ENCODE measurements around the gene SH3RF2. TPM values are rescaled to one million over a fixed set of nuclear protein-coding genes. Genes with fewer than 3 reads are reported as not detected.

The SH3RF2 gene
- total RNA-seq, 1 donor from 2014 or later: 231 TPM

DNA sequence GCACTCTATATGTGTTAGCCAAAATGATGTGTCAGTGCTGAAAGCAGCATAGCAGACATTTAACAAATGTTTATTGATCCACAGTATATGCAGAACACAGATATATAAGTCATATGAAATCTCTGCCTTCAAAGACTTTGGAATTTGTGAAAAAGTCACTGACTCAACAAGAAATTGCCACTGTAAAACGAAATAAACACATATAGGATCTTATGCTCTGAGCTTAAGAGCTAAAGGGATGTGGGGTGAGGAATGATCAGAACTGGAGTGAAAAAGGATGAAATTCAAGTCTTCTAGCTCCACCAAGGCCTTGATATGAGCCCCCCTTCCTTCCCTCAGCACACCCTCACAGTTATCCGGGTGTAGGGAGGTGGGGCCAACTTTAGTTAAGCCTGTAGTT is 119.1 kb downstream of the SH3RF2 start:
- intact Hi-C loops (cut with DNase I): loop anchor here (5.0 to 10.0 kb wide), 2 partner anchors 78 to 1851 kb away; no protein-coding TSS in a partner anchor

DNA sequence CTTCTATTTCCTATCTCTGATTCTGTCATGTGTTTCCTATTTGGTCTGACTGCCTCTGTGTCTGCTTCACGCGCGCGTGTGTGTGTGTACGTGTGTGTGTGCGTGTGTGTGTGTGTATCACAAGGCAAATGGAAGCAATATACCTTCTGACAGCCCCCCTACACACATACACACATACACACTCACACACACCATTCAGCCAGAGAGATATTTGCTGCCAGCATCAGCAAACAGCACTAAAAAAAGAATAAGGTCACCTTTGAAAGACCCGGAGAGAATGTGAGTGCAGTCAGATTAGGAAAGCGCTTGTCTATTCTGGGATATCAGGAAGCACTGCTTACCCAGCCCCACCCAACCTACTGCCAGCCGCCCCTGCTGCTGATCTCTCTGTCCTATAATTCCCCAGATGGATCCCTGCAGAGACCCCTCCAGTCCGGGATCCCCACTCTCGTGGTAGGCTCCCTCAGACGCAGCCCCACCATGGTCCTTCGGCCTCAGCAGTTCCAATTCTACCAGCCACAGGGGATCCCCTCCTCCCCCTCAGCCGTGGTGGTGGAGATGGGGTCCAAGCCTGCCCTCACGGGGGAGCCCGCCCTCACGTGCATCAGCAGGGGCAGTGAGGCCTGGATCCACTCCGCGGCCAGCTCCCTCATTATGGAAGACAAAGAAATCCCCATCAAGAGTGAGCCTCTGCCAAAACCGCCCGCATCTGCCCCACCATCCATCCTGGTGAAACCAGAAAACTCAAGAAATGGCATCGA is 123.3 kb downstream of the SH3RF2 start:
- no peak for DNase-seq (ENCODE audit: low spot score)
- intact Hi-C loops (cut with DNase I): loop anchor here (1.0 to 10.0 kb wide), 4 partner anchors 12 to 1855 kb away; no protein-coding TSS in a partner anchor

More for the DNA sequence above, 119.1 kb downstream of the SH3RF2 start:
- DNase-seq (ENCODE audit: low spot score): no peak

DNA sequence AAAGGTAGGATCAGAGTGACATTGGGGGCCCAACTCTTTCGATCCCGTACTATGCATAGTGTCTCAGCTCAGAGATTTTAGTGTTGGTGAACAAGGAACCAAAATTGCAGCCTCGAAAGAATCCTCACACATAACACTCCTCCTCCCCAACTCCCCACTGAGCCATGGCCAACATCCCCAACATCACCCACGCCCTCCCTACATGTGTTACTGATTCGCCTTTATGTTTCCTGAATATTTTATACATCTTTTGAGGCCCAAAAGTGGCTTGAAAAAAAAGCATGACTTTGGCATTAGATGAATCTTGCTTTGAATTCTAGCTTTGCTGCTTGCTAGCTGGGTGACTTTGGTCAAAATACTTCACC is 123.8 kb downstream of the SH3RF2 start:
- intact Hi-C loops (cut with DNase I): loop anchor here (2.0 kb wide), 1 partner anchor 65 kb away; no protein-coding TSS in a partner anchor
- no peak for DNase-seq (ENCODE audit: low spot score)

DNA sequence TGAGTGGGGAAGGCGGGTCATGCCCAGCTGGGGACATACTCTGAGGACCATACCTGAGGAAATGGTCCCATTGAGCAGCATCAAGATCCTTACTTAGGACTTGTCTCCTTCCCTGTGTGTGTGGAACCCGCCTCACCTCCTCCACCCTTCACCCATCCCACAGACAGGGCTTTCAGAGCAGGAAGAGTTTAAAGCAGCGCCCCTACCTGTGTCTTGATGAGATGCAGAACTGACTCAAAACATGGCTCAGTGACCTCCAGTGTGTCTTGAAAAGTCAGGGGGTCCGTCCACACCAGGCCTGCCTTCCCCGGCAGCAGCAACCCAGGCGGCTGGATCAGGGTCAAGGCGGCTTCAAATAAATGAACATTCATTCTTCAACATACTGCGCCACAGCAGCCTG is 130.6 kb downstream of the SH3RF2 start:
- no peak for DNase-seq (ENCODE audit: low spot score)
- intact Hi-C loops (cut with DNase I): no loop called here

DNA sequence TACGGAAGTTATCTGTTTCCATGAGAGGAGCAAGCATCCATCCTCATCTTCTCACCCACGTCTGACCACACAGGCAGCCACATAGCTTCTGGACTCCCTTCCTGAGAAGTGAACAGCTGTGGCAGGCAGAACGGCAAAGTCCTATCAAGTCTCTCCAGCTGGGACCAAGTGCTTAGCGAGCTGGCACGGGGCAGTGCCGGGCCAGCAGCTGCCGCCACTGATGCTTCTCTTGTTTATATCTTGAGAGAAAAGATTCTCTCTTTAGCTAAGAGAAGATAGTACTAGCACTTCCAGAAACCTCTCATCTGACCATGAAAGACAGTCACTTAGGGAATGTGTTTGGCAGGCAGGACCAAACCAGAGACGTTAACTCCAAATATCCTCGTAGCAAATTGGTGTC is 131.8 kb downstream of the SH3RF2 start:
- intact Hi-C loops (cut with DNase I): no loop called here
- DNase-seq (ENCODE audit: low spot score): no peak

DNA sequence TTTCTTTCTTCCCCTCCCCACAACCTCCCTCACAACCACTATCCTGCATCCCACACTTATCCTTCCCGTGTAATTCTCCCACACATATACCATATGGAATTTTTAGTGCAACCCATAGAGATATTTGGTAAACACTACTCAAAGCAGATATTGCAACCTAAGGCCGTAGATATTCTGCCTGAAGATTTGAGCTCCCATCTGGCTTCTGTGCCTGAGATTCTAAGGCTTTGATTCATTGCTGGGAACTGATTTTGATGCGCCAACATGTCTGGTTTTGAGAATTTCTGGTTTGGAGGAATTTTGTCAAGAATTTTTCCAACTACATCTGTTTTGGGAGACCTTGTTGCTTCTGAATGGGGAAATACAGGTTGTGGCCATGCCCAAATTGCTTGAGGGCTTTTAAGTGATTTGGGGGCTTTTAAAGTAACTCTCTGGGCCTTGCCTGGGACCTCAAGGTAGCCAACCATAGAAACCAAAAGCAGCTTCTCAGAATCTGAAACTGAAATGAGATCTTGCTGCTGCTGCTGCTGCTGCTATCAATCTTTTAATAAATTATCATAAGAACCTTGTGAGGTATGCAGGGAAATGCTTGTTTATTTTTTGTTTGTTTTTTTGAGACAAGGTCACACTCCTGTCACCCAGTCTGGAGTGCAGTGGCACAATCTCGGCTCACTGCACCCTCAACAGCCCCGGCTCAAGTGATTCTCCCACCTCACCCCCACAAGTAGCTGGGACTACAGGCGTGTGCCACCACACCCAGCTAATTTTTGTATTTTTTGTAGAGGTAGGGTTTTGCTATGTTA is 132.8 kb downstream of the SH3RF2 start:
- DNase-seq (ENCODE audit: low spot score): no peak
- intact Hi-C loops (cut with DNase I): no loop called here

DNA sequence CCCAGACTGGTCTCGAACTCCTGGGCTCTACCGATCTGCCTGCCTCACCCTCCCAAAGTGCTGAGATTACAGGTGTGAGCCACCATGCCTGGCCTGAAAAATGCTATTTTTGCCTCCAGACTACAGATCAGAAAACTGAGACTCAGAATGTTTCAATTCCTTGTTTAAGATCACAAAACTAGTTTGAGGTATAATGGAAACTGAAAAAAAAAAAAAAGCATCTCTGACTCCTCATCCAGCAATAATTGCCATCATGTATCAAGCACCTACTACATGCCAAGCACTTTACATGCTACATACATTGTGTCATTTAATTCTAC is 133.4 kb downstream of the SH3RF2 start:
- no peak for DNase-seq (ENCODE audit: low spot score)
- intact Hi-C loops (cut with DNase I): no loop called here

DNA sequence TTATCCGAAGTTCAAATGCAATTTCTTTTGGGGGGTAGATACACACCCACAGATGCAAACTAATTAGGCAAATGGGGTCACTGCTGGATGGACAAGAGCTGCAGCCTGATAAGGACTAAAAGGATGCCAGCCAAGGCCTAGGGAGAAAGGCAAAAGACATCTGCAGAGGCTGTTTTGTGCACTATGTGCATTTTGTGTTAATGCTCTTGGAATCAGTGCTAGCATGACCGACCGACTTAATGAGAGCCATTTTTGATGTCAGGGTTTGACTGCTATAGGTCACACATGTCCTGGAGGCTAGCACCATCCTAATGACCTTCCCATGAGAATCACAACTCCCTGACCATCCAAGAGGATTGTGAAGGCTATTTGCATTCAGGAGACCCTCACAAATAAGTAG is 134.4 kb downstream of the SH3RF2 start:
- DNase-seq (ENCODE audit: low spot score): no peak
- intact Hi-C loops (cut with DNase I): loop anchor here (1.0 kb wide), 1 partner anchor 11 kb away; no protein-coding TSS in a partner anchor

DNA sequence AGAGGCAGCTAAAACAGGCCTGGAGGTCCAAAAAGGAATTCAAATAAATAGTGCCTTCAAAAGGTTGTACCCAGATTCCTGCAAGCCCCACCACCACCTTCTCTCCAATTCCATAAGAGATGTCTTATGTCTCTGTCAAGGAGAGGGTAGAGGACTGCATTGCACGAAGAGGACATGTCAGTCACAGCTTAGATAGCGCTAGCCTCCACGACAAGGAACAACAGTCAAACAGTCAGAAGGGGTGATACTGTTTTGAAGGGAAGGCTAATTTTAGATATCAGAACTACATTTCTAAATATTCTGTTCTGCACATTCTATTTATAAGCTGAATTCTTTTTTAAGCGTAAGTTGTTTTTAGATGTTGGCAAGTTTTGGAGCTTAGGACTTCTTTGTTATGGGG is 134.8 kb downstream of the SH3RF2 start:
- DNase-seq (ENCODE audit: low spot score): no peak
- intact Hi-C loops (cut with DNase I): loop anchor here (1.0 kb wide), 1 partner anchor 12 kb away; no protein-coding TSS in a partner anchor

DNA sequence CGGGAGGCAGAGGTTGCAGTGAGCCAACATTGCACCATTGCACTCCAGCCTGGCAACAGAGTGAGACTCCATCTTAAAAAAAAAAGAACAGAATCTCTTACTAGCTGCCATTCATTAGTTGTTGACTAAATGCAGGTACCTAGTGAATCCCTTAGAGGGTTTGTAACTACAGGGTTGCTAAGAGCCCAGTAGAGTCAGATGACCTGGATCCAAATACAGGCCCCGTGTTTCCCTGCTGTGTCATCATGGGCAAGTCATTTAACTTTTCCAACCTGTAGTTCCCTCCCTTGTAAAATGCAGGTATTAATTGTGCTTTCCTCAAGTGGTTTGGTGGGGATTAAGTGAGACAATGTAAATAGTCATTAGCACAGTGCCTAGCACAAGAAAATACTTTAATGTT is 136.2 kb downstream of the SH3RF2 start:
- peak; percentile 53 for DNase-seq (ENCODE audit: low spot score)
- intact Hi-C loops (cut with DNase I): no loop called here

DNA sequence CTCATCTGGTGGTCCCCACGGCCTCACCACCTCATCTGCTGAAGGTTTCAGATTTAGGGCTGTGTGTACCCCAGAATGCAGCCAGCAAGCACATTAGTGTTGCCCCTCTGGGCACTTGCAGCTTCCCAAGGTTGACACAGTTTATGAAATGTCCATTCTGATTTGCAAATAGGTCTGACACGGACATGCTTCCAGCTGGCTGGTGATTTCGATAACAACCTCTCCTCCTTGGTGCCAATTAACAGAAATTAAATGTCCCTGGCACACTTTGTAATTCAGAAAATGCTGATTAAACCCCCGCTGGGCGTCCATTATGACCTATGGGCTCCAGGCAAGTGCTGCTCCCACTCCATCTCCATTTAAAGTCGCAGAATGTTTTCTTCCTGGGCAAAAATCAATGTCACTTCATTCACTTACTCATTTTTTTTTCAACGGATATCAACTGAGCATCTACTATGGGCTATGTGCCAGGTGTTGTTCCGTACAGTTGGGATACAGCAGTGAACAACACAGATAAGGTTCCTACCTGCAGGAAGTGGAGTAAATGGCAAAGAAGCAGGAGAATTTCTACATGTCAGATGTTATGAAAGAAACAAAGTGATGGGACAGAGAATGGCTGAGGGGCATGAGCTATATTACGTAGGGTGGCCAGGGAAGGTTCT is 137.0 kb downstream of the SH3RF2 start:
- intact Hi-C loops (cut with DNase I): no loop called here
- peak; percentile 36 for DNase-seq (ENCODE audit: low spot score)

DNA sequence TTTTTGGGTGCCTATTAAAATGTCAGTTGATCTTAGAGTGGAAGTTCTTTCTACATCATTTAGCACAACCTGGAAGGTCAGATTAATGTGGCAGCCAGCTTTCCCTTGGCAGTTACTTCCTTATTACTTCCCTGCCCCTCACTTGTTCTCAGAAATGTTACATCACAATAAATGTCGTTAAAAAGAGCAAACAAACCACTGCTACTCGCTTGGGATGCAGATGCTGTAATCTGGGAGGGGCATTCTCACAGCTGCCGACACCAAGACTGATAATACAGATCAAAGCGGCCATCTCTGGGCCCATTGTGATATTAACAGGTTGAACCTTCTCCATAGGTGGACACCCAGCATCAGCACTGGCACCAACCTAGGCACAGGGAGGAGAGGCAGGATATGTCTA is 139.7 kb downstream of the SH3RF2 start:
- DNase-seq (ENCODE audit: low spot score): peak; percentile 29
- intact Hi-C loops (cut with DNase I): no loop called here

DNA sequence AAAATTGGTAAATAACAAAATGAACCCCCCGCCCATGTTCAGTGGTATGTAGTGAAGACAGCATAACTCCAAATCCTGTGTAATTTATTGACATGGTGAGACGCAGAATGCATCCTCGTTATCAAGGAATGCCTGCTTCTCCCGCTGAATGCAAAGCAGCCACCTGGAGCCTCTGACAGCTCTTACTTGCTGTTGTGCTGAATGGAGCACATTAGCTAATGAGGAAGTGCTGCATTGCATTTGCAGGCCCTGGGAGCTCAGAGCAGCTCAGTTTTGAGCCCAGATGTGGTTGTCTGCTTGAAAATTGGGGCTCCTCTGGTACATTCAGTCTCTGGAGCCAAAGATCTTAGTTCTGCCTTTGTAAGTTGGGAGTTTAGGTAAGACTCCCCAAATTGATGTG is 140.1 kb downstream of the SH3RF2 start:
- intact Hi-C loops (cut with DNase I): no loop called here

DNA sequence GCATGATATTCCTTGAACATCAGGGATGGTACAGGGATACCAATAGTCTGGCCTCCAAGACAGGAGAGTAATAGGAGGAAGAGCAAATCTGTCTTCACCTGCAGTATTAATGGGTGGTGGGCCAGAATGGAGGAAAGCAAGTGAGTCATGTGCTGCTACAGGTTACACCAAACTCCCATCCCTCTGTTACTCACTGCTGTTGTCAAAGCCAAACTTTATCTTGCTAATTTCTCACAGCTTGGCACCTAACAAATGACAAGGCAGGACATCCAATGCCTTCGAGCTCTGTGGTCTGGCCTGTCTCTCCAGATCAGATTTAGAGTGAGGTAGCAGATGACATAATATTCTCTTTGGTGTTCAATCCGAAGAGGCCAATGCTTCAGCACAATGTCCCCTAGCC is 142.2 kb downstream of the SH3RF2 start:
- no peak for DNase-seq (ENCODE audit: low spot score)
- intact Hi-C loops (cut with DNase I): no loop called here

More for the DNA sequence above, 140.1 kb downstream of the SH3RF2 start:
- no peak for DNase-seq (ENCODE audit: low spot score)

DNA sequence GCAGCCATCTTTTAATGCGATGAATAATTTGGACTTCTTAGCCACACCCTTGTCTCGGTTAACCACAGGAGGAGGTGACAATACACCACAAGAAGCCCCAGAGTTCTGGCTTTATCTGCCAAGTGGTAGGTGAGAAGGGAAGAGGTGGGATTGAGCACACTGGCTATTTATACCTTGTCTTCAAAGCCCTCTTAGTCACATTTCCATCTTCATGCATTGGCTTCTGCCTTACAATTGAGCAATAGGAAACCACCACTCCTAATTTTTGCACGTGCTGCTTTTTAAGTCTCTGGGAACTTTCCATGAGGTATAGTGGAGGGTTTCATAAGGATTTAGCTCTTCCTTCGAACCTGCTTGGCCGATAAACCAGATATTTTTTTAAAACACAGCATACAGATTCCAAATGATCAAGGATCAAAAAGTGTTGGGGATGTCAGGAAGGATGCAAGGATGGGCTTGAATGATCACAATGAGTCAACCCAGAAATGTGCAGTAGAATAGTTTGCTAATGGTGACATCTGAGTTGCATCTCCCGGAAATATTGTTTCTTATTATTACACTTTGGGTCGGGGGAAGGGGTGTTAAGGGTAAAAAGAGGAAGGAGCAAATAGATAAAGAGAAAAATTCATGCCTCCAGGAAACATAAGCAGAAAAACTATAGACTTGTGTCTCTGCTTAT is 143.5 kb downstream of the SH3RF2 start:
- intact Hi-C loops (cut with DNase I): no loop called here
- no peak for DNase-seq (ENCODE audit: low spot score)

DNA sequence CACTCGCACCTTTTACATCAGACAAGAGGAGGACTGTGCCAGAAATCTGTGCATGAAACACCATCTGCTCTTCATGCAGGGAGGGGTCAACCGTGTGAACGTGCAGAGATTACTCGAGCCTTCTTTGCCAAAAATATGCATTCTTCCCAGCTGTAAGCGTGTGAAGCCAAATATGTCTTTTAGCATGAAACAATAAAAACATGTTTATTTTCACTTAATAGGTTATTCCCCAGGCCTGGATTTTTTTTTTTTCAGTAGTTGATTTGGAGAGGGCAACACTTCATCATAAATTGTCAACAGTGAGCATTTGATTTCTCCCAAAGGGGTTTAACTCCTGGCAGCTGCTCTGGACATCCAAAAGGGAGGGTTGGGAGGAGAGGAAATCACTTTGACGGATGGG is 145.2 kb downstream of the SH3RF2 start:
- intact Hi-C loops (cut with DNase I): no loop called here
- DNase-seq (ENCODE audit: low spot score): no peak

DNA sequence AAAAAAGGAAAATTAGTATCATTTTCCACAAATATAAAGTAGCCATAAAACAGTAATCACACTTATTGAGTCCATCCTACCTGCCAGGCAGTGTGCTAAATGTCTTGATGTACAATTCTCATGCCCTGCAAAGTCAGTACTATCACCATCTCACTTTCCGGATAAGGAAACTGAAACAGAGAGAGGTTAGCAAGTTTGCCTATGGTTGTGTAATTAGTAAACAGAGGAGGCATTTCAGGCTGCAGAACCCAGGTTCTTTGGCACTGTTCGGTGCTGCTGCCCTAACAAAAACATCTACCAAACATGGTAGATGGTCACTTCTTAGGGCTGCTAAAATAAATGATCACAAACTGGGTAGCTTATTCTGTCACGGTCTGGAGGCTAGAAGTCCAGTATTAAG is 146.4 kb downstream of the SH3RF2 start:
- intact Hi-C loops (cut with DNase I): no loop called here
- DNase-seq (ENCODE audit: low spot score): no peak

DNA sequence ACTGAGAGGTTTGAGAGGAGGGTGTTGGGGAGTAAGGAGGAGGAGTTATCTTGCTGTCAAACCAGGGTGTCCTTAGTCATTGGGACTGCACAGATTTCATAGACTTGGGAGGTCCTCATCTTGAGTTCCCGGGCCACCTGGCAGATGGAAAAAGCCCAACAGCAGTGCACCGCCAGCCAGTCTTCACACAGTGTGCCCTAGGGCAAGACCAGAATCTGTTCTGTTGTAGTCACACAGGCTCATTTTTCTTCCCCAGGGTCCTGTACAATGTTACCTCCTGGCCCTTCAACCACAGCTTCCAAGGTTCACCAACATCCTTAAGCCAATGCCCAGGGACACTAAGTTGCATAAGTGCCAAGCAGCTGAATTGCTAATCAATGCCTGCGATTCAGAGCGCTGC is 148.0 kb downstream of the SH3RF2 start:
- intact Hi-C loops (cut with DNase I): no loop called here
- no peak for DNase-seq (ENCODE audit: low spot score)

DNA sequence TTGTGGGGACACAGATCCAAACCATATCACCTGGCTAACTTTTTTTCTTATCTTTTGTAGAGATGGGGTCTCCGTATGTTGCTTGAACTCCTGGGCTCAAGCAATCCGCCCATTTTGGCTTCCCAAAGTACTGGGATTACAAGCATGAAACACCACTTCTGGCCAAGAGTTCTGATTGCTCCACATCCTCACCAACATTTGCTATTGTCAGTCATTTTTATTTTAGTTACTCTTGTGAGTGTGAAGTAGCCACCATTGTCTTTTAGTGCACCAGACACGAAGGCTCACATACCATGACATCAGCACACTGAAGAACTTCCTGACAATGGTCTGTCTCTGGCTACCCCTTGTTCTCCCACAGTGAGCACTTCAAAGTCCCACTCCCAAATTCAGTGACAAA is 151.7 kb downstream of the SH3RF2 start:
- DNase-seq (ENCODE audit: low spot score): no peak
- intact Hi-C loops (cut with DNase I): no loop called here

DNA sequence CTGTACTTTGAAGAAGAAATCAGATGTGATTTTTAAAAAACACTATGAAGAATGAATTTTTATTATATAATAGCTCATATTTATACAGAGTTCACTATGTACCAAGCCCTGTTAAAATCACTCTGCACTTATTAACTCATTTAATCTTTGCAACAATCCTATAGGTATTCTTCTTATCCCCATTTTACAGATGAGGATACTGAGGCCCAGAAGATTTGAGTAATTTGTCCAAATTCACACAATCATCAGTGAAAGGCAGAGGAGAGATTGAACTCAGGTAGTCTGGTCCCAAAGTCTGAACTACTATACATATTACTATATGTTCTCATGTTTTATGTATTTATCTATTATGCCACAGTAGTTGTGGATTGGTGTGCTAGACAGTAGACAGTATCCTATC is 152.9 kb downstream of the SH3RF2 start:
- no peak for DNase-seq (ENCODE audit: low spot score)
- intact Hi-C loops (cut with DNase I): no loop called here

All from cardiac septum (tissue), 1 donor.